WTC11 (cell line): ENCODE results near the gene HSPBAP1. TPM values are rescaled to one million over a fixed set of nuclear protein-coding genes. Genes with fewer than 3 reads are reported as not detected.

Source experiments
- ATAC-seq: fragments of 200-7000 bp; cut with Tn5 transposase; 2 replicates; pipeline ENCODE4 v1.10.0; 2021; ENCODE audit warnings: mild to moderate bottlenecking, moderate library complexity
- CTCF ChIA-PET: fragments of 300-600 bp; sonication (Branson Sonifier 250); formaldehyde crosslinking; loops from one replicate; lab custom pipeline; 2021; ENCODE audit warnings: antibody characterized with exemption; lab: Charles Lee
- POLR2A ChIA-PET: fragments of 350-600 bp; sonication (Branson Sonifier 250); formaldehyde crosslinking; loops from one replicate; lab custom pipeline; 2021; ENCODE audit warnings: antibody characterized with exemption; lab: Charles Lee
- DNase-seq: peaks from one replicate; pipeline ENCODE4 v3.0.0; 2021; ENCODE audit warnings: low spot score
- H3K27ac Mint-ChIP-seq: 2 replicates; pipeline ENCODE4 v1.8.0; 2021; ENCODE audit warnings: mixed read lengths
- H3K27me3 Mint-ChIP-seq: 2 replicates; pipeline ENCODE4 v1.8.0; 2021; ENCODE audit warnings: low read depth, mild to moderate bottlenecking, moderate library complexity, mixed read lengths
- H3K36me3 Mint-ChIP-seq: 2 replicates; pipeline ENCODE4 v1.8.0; 2021; ENCODE audit warnings: mixed read lengths
- H3K4me1 Mint-ChIP-seq: 2 replicates; pipeline ENCODE4 v1.8.0; 2022; ENCODE audit warnings: mixed read lengths
- H3K4me3 Mint-ChIP-seq: 2 replicates; pipeline ENCODE4 v1.8.0; 2021; ENCODE audit warnings: mild to moderate bottlenecking, moderate library complexity, mixed read lengths
- H3K9me3 Mint-ChIP-seq: 2 replicates; pipeline ENCODE4 v1.8.0; 2021; ENCODE audit warnings: mixed read lengths
- ATF1 ChIP-seq: sonication (generic); formaldehyde crosslinking; IDR thresholded peaks from 2 replicates; pipeline ENCODE4 v1.8.1; 2023; ENCODE audit warnings: mild to moderate bottlenecking, moderate library complexity, missing genetic modification reagents
- ESRRA ChIP-seq: sonication (generic); formaldehyde crosslinking; IDR thresholded peaks from 2 replicates; pipeline ENCODE4 v1.8.1; 2022; ENCODE audit warnings: mild to moderate bottlenecking, missing genetic modification reagents, borderline replicate concordance
- FOXJ3 ChIP-seq: sonication (generic); formaldehyde crosslinking; IDR thresholded peaks from 2 replicates; pipeline ENCODE4 v1.9.0; 2021; ENCODE audit warnings: missing genetic modification reagents, mild to moderate bottlenecking, borderline replicate concordance
- GABPB1 ChIP-seq: sonication (generic); formaldehyde crosslinking; IDR thresholded peaks from 2 replicates; pipeline ENCODE4 v1.8.1; 2023; ENCODE audit warnings: mild to moderate bottlenecking, missing genetic modification reagents
- IRF2 ChIP-seq: sonication (generic); formaldehyde crosslinking; IDR thresholded peaks from 2 replicates; pipeline ENCODE4 v1.8.0; 2022; ENCODE audit warnings: low read depth, missing genetic modification reagents, borderline replicate concordance
- NFE2L1 ChIP-seq: sonication (generic); formaldehyde crosslinking; IDR thresholded peaks from 2 replicates; pipeline ENCODE4 v1.8.1; 2023; ENCODE audit warnings: missing genetic modification reagents
- RORB ChIP-seq: fragments of 250-450 bp; sonication (Bioruptor Pico); IDR thresholded peaks from 2 replicates; pipeline ENCODE4 v1.9.0; 2021; ENCODE audit warnings: mild to moderate bottlenecking
- ZNF219 ChIP-seq: sonication (generic); formaldehyde crosslinking; IDR thresholded peaks from 2 replicates; pipeline ENCODE4 v1.8.0; 2023; ENCODE audit warnings: missing genetic modification reagents, mild to moderate bottlenecking, borderline replicate concordance
- total RNA-seq: library from RNA; stranded (reverse); gene quantifications from 3 replicates; pipeline ENCODE4 v1.2.3, GENCODE V29; 2021
- TF ChIP-seq, protein P1 (sequence below): fragments of 250-450 bp; sonication (Bioruptor Pico); IDR thresholded peaks from 2 replicates; pipeline ENCODE4 v1.9.0; 2021; ENCODE audit warnings: mild to moderate bottlenecking, borderline replicate concordance
- TF ChIP-seq, protein P2 (sequence below): sonication (generic); formaldehyde crosslinking; IDR thresholded peaks from 2 replicates; pipeline ENCODE4 v1.8.0; 2023; ENCODE audit warnings: missing genetic modification reagents, mild to moderate bottlenecking, borderline replicate concordance
- TF ChIP-seq, protein P3 (sequence below): fragments of 250-450 bp; sonication (Bioruptor Pico); IDR thresholded peaks from 2 replicates; pipeline ENCODE4 v1.9.0; 2021; ENCODE audit warnings: mild to moderate bottlenecking
- TF ChIP-seq, protein P4 (sequence below): sonication (generic); formaldehyde crosslinking; IDR thresholded peaks from 2 replicates; pipeline ENCODE4 v1.8.1; 2023; ENCODE audit warnings: mild to moderate bottlenecking, missing genetic modification reagents
- TF ChIP-seq, protein P5 (sequence below): sonication (generic); formaldehyde crosslinking; IDR thresholded peaks from 2 replicates; pipeline ENCODE4 v1.8.1; 2023; ENCODE audit warnings: mild to moderate bottlenecking, missing genetic modification reagents, moderate library complexity
- TF ChIP-seq, protein P6 (sequence below): sonication (generic); formaldehyde crosslinking; IDR thresholded peaks from 2 replicates; pipeline ENCODE4 v1.8.1; 2023; ENCODE audit warnings: mild to moderate bottlenecking, moderate library complexity, missing genetic modification reagents
- TF ChIP-seq, protein P7 (sequence below): fragments of 200-600 bp; IDR thresholded peaks from 2 replicates; pipeline ENCODE4 v1.8.0; 2022; ENCODE audit warnings: antibody characterized with exemption

Gene HSPBAP1
- total RNA-seq, 1 experiment from 2014 or later = 9.1 TPM

DNA sequence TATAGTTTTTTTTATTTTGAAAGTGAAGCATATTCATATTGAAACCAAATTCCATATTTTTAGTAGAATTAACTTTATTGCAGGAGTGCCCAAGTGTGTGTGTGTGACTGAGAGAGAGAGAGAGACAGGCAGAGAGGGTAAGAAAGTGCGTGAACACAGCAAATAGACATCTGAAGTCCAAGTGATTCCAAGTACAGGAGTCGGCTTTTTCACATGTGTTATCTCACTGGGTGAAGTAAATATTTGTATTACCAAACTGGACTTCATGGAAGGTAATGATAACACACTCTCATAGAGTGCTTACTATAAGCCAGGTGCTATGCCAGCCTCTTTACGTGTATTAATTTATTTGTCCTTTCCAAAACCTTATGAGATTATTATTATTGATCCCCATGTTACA lies 101.0 kb downstream of the HSPBAP1 start (continued):
- no peak for TF ChIP-seq FOXJ3 (CRISPR knock-in tag)

DNA sequence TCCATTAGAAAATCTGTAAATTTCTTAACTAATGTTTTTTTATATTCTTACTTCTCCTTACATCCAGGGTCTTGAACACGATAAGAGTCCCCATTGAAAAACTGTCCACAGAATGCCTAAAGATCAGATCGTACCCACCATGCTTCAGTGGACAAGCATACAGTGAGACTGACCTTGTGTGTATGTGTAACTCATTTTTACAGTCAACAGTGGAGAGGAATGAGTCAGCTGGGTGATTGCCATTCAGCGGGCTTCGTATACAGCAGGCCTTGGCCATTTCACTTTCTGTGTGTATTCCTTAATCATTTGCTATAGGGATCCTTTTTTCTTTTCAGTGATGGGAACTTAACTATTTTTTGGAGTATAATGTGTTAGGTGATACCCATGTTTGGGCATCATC lies 102.4 kb downstream of the HSPBAP1 start:
- H3K36me3 Mint-ChIP-seq = peaks cover 16% of the 10 kb centered on the region
- no peak overlapping the region for H3K4me3 Mint-ChIP-seq
- ChIA-PET CTCF (no interaction called here), POLR2A (no interaction called here)
- H3K27ac Mint-ChIP-seq = no peak overlapping the region
- TF ChIP-seq, protein P1, sequence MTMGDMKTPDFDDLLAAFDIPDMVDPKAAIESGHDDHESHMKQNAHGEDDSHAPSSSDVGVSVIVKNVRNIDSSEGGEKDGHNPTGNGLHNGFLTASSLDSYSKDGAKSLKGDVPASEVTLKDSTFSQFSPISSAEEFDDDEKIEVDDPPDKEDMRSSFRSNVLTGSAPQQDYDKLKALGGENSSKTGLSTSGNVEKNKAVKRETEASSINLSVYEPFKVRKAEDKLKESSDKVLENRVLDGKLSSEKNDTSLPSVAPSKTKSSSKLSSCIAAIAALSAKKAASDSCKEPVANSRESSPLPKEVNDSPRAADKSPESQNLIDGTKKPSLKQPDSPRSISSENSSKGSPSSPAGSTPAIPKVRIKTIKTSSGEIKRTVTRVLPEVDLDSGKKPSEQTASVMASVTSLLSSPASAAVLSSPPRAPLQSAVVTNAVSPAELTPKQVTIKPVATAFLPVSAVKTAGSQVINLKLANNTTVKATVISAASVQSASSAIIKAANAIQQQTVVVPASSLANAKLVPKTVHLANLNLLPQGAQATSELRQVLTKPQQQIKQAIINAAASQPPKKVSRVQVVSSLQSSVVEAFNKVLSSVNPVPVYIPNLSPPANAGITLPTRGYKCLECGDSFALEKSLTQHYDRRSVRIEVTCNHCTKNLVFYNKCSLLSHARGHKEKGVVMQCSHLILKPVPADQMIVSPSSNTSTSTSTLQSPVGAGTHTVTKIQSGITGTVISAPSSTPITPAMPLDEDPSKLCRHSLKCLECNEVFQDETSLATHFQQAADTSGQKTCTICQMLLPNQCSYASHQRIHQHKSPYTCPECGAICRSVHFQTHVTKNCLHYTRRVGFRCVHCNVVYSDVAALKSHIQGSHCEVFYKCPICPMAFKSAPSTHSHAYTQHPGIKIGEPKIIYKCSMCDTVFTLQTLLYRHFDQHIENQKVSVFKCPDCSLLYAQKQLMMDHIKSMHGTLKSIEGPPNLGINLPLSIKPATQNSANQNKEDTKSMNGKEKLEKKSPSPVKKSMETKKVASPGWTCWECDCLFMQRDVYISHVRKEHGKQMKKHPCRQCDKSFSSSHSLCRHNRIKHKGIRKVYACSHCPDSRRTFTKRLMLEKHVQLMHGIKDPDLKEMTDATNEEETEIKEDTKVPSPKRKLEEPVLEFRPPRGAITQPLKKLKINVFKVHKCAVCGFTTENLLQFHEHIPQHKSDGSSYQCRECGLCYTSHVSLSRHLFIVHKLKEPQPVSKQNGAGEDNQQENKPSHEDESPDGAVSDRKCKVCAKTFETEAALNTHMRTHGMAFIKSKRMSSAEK (CRISPR knock-in tag) = no peak
- TF ChIP-seq ZNF219 (CRISPR knock-in tag) (no peak), ESRRA (CRISPR knock-in tag) (no peak)
- TF ChIP-seq, protein P2, sequence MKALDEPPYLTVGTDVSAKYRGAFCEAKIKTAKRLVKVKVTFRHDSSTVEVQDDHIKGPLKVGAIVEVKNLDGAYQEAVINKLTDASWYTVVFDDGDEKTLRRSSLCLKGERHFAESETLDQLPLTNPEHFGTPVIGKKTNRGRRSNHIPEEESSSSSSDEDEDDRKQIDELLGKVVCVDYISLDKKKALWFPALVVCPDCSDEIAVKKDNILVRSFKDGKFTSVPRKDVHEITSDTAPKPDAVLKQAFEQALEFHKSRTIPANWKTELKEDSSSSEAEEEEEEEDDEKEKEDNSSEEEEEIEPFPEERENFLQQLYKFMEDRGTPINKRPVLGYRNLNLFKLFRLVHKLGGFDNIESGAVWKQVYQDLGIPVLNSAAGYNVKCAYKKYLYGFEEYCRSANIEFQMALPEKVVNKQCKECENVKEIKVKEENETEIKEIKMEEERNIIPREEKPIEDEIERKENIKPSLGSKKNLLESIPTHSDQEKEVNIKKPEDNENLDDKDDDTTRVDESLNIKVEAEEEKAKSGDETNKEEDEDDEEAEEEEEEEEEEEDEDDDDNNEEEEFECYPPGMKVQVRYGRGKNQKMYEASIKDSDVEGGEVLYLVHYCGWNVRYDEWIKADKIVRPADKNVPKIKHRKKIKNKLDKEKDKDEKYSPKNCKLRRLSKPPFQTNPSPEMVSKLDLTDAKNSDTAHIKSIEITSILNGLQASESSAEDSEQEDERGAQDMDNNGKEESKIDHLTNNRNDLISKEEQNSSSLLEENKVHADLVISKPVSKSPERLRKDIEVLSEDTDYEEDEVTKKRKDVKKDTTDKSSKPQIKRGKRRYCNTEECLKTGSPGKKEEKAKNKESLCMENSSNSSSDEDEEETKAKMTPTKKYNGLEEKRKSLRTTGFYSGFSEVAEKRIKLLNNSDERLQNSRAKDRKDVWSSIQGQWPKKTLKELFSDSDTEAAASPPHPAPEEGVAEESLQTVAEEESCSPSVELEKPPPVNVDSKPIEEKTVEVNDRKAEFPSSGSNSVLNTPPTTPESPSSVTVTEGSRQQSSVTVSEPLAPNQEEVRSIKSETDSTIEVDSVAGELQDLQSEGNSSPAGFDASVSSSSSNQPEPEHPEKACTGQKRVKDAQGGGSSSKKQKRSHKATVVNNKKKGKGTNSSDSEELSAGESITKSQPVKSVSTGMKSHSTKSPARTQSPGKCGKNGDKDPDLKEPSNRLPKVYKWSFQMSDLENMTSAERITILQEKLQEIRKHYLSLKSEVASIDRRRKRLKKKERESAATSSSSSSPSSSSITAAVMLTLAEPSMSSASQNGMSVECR (CRISPR knock-in tag) = no peak
- TF ChIP-seq, protein P3, sequence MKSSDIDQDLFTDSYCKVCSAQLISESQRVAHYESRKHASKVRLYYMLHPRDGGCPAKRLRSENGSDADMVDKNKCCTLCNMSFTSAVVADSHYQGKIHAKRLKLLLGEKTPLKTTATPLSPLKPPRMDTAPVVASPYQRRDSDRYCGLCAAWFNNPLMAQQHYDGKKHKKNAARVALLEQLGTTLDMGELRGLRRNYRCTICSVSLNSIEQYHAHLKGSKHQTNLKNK (CRISPR knock-in tag) = no peak
- H3K9me3 Mint-ChIP-seq = no peaks in the 10 kb centered on the region
- DNase-seq (no peak), ATAC-seq (no peak)
- no peaks in the 10 kb centered on the region for H3K4me1 Mint-ChIP-seq
- no peaks in the 10 kb centered on the region for H3K27me3 Mint-ChIP-seq

DNA sequence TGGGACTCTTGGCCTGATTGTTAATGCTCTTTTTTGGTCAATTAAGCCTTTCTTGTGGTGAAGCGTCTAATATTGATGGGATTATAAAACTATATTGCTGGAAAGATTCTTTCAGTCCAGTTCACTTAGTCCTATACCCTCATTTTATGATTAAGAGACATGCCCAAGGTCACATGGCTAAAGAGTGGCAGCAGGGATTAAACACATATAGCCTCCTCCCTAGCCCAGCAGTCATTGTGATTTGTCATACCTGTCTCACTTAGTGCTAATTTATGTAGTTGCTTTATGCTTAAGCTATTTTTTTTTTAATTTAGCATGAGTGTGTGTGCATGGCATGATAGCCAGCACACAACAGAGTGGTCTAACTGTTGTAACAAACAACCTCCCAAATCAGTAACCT lies 103.5 kb downstream of the HSPBAP1 start:
- DNase-seq = no peak
- TF ChIP-seq GABPB1 (no peak), ATF1 (CRISPR knock-in tag) (no peak), RORB (CRISPR knock-in tag) (no peak), IRF2 (CRISPR knock-in tag) (no peak), NFE2L1 (no peak)
- TF ChIP-seq, protein P4, sequence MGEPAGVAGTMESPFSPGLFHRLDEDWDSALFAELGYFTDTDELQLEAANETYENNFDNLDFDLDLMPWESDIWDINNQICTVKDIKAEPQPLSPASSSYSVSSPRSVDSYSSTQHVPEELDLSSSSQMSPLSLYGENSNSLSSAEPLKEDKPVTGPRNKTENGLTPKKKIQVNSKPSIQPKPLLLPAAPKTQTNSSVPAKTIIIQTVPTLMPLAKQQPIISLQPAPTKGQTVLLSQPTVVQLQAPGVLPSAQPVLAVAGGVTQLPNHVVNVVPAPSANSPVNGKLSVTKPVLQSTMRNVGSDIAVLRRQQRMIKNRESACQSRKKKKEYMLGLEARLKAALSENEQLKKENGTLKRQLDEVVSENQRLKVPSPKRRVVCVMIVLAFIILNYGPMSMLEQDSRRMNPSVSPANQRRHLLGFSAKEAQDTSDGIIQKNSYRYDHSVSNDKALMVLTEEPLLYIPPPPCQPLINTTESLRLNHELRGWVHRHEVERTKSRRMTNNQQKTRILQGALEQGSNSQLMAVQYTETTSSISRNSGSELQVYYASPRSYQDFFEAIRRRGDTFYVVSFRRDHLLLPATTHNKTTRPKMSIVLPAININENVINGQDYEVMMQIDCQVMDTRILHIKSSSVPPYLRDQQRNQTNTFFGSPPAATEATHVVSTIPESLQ (CRISPR knock-in tag) = no peak
- TF ChIP-seq, protein P5, sequence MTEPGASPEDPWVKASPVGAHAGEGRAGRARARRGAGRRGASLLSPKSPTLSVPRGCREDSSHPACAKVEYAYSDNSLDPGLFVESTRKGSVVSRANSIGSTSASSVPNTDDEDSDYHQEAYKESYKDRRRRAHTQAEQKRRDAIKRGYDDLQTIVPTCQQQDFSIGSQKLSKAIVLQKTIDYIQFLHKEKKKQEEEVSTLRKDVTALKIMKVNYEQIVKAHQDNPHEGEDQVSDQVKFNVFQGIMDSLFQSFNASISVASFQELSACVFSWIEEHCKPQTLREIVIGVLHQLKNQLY (CRISPR knock-in tag) = no peak
- TF ChIP-seq, protein P6, sequence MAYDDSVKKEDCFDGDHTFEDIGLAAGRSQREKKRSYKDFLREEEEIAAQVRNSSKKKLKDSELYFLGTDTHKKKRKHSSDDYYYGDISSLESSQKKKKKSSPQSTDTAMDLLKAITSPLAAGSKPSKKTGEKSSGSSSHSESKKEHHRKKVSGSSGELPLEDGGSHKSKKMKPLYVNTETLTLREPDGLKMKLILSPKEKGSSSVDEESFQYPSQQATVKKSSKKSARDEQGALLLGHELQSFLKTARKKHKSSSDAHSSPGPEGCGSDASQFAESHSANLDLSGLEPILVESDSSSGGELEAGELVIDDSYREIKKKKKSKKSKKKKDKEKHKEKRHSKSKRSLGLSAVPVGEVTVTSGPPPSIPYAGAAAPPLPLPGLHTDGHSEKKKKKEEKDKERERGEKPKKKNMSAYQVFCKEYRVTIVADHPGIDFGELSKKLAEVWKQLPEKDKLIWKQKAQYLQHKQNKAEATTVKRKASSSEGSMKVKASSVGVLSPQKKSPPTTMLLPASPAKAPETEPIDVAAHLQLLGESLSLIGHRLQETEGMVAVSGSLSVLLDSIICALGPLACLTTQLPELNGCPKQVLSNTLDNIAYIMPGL (CRISPR knock-in tag) = no peak
- TF ChIP-seq, protein P7, sequence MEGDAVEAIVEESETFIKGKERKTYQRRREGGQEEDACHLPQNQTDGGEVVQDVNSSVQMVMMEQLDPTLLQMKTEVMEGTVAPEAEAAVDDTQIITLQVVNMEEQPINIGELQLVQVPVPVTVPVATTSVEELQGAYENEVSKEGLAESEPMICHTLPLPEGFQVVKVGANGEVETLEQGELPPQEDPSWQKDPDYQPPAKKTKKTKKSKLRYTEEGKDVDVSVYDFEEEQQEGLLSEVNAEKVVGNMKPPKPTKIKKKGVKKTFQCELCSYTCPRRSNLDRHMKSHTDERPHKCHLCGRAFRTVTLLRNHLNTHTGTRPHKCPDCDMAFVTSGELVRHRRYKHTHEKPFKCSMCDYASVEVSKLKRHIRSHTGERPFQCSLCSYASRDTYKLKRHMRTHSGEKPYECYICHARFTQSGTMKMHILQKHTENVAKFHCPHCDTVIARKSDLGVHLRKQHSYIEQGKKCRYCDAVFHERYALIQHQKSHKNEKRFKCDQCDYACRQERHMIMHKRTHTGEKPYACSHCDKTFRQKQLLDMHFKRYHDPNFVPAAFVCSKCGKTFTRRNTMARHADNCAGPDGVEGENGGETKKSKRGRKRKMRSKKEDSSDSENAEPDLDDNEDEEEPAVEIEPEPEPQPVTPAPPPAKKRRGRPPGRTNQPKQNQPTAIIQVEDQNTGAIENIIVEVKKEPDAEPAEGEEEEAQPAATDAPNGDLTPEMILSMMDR = no peak
- ChIA-PET CTCF (no interaction called here), POLR2A (no interaction called here)
- no peaks in the 10 kb centered on the region for H3K4me1 Mint-ChIP-seq
- H3K27ac Mint-ChIP-seq = no peak overlapping the region
- no peaks in the 10 kb centered on the region for H3K27me3 Mint-ChIP-seq
- peaks cover 16% of the 10 kb centered on the region for H3K36me3 Mint-ChIP-seq
- no peak for ATAC-seq
- H3K4me3 Mint-ChIP-seq = no peak overlapping the region
- no peaks in the 10 kb centered on the region for H3K9me3 Mint-ChIP-seq
